Mesendoderm (in vitro differentiated cells): ENCODE measurements around the gene PRMT3.

Source experiments
- DNase-seq: peaks from one replicate; pipeline ENCODE4 v3.0.0; 2013
- H2AK5ac ChIP-seq: 2 replicates; pipeline ENCODE4 v1.6.1; 2013; ENCODE audit warnings: low read length, inconsistent platforms
- H2BK120ac ChIP-seq: 2 replicates; pipeline ENCODE4 v1.6.1; 2013; ENCODE audit warnings: low read depth, mild to moderate bottlenecking, low read length, moderate library complexity, mixed read lengths
- H2BK15ac ChIP-seq: replicated peaks from 2 replicates; pipeline ENCODE4 v1.6.1; 2013; ENCODE audit warnings: low read depth, mild to moderate bottlenecking, moderate library complexity
- H2BK5ac ChIP-seq: 2 replicates; pipeline ENCODE4 v1.6.1; 2013; ENCODE audit warnings: low read length, inconsistent platforms
- H3K18ac ChIP-seq: 2 replicates; pipeline ENCODE4 v1.6.1; 2013; ENCODE audit warnings: mild to moderate bottlenecking, low read length, mixed read lengths
- H3K23ac ChIP-seq: one replicate; pipeline ENCODE4 v1.6.1; 2013; ENCODE audit warnings: low read length
- H3K27ac ChIP-seq: 2 replicates; pipeline ENCODE4 v1.5.1; 2013; ENCODE audit warnings: low read depth, mild to moderate bottlenecking, inconsistent platforms, low read length, moderate library complexity
- H3K27me3 ChIP-seq: 2 replicates; pipeline ENCODE4 v1.6.1; 2013; ENCODE audit warnings: low read length, control low read depth, mild to moderate bottlenecking, inconsistent platforms; ENCODE audit not compliant: insufficient read depth, poor library complexity
- H3K36me3 ChIP-seq: 2 replicates; pipeline ENCODE4 v1.6.1; 2013; ENCODE audit warnings: low read length, inconsistent platforms; ENCODE audit not compliant: control insufficient read depth, insufficient read depth
- H3K4ac ChIP-seq: one replicate; pipeline ENCODE4 v1.6.1; 2013; ENCODE audit warnings: low read depth, mild to moderate bottlenecking, low read length, moderate library complexity
- H3K4me1 ChIP-seq: 2 replicates; pipeline ENCODE4 v1.6.1; 2013; ENCODE audit warnings: low read depth, low read length, inconsistent platforms; ENCODE audit not compliant: control insufficient read depth
- H3K4me2 ChIP-seq: 2 replicates; pipeline ENCODE4 v1.6.1; 2013; ENCODE audit warnings: low read length
- H3K4me3 ChIP-seq: 2 replicates; pipeline ENCODE4 v1.5.1; 2013; ENCODE audit warnings: mild to moderate bottlenecking, low read length
- H3K56ac ChIP-seq: one replicate; pipeline ENCODE4 v1.6.1; 2013; ENCODE audit warnings: low read length
- H3K79me1 ChIP-seq: 2 replicates; pipeline ENCODE4 v1.6.1; 2013; ENCODE audit warnings: low read length, inconsistent platforms
- H3K79me2 ChIP-seq: 2 replicates; pipeline ENCODE4 v1.6.1; 2013; ENCODE audit warnings: mild to moderate bottlenecking, low read length; ENCODE audit not compliant: control insufficient read depth, insufficient read depth
- H3K9ac ChIP-seq: 2 replicates; pipeline ENCODE4 v1.6.1; 2013; ENCODE audit warnings: low read length, inconsistent platforms
- H4K5ac ChIP-seq: one replicate; pipeline ENCODE4 v1.6.1; 2013; ENCODE audit warnings: low read length
- H4K8ac ChIP-seq: one replicate; pipeline ENCODE4 v1.6.1; 2013; ENCODE audit warnings: low read depth, mild to moderate bottlenecking, control low read depth, low read length, moderate library complexity
- WGBS: extraction: QIAGEN DNeasy Blood & Tissue Kit; methylation state at CpG from one replicate; pipeline ENCODE4 v1.1.7; 2013; ENCODE audit warnings: low lambda C conversion rate, missing lambda C conversion rate; ENCODE audit not compliant: insufficient coverage; ENCODE audit errors: extremely low coverage; 5-methylcytosine and 5-hydroxymethylcytosine counted together

The PRMT3 gene

DNA sequence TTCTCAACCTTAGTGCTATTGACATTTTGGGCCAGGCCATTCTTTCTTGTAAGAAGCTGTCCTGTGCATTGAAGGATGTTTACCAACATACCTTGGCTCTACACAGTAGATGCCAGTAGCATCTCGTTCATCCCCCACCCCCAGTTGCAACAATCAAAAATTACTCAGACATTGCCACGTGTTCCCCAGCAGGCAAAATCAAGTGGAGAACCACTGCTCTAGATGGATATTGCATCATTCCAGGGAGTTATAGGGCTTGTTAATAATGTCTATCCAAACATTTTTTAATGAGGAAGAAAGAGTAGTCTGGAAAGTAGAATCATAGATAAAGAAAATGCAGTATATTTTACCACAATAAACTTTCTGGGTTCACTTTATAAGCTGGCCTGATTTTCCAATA, 64.1 kb downstream of the PRMT3 start:
- H3K27ac ChIP-seq: no peak overlapping the region
- no peak overlapping the region for H3K4me2 ChIP-seq
- no peak overlapping the region for H2BK5ac ChIP-seq
- no peak overlapping the region for H3K9ac ChIP-seq
- H2AK5ac ChIP-seq: no peak overlapping the region
- no peak overlapping the region for H3K18ac ChIP-seq
- H4K8ac ChIP-seq: no peak overlapping the region
- H3K36me3 ChIP-seq: no peaks in the 10 kb centered on the region
- no peak overlapping the region for H3K4ac ChIP-seq
- H2BK120ac ChIP-seq: no peak overlapping the region
- no peaks in the 10 kb centered on the region for H3K4me1 ChIP-seq
- no peak overlapping the region for H3K56ac ChIP-seq
- no peaks in the 10 kb centered on the region for H3K27me3 ChIP-seq
- no peak for DNase-seq
- no peak overlapping the region for H4K5ac ChIP-seq
- no peak overlapping the region for H3K4me3 ChIP-seq
- H2BK15ac ChIP-seq: no peak overlapping the region
- no peaks in the 10 kb centered on the region for H3K79me2 ChIP-seq
- no CpG with 5 or more reads among the region's 2 CpGs for WGBS
- no peak overlapping the region for H3K23ac ChIP-seq
- no peaks in the 10 kb centered on the region for H3K79me1 ChIP-seq

DNA sequence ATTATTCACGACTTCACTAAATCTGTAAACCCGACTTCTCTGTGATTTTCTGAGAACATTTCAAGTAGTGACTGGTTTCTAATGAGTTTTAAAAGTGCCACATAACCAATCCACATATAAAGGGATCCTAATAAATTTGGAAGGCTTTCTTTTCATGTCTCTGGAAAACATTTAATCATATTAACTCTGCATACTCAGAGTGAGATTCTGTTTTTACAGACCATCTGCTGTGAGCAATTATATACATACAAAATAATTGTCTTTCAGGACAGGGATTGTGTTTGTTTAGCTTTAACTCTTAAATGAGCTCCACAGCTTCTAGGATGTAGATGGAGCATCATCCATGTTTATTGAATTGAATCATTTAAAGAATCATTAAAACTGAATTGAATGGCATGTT, 65.1 kb downstream of the PRMT3 start:
- Histone ChIP-seq H3K79me1 (no peaks in the 10 kb centered on the region), H3K4me3 (no peak overlapping the region), H3K18ac (no peak overlapping the region), H3K79me2 (no peaks in the 10 kb centered on the region), H4K8ac (no peak overlapping the region), H2BK120ac (no peak overlapping the region), H3K27me3 (no peaks in the 10 kb centered on the region), H3K4me2 (no peak overlapping the region), H3K56ac (no peak overlapping the region), H3K27ac (no peak overlapping the region), H3K36me3 (no peaks in the 10 kb centered on the region), H3K9ac (no peak overlapping the region), H3K23ac (no peak overlapping the region), H2BK15ac (no peak overlapping the region), H2AK5ac (no peak overlapping the region), H4K5ac (no peak overlapping the region), H3K4ac (no peak overlapping the region), H2BK5ac (no peak overlapping the region), H3K4me1 (no peaks in the 10 kb centered on the region)
- no peak for DNase-seq
- no CpG with 5 or more reads among the region's 2 CpGs for WGBS

DNA sequence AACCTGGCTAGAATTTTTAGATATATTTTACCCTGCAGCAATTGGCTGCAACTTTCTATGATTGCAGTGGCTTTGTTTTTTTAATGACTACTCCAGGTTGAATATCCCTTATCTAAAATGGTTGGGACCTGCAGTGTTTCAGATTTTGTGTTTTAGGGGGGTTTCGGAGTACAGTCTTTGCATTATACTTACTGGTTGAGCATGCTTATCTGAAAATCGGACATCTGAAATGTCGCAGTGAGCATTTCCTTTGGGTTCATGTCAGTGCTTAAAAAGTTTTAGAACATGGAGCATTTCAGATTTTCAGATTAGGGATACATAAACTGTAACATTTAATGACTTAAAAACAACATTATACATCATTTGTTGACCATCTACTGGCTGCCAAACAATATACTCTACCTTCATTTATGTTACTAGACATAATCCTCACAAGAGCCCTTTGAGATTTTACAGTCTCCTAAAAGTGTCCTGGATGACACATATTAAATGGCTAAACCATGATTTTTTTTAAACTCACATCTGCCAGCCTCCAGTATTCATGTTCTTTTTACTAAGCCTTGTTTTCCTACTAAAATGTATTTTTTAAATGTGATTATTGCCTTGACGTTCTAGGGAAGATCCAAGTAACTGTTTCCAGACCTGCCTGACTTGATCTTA, 66.3 kb downstream of the PRMT3 start:
- Histone ChIP-seq H3K27ac (no peak overlapping the region), H4K8ac (no peak overlapping the region), H3K23ac (no peak overlapping the region), H3K36me3 (no peaks in the 10 kb centered on the region), H2BK15ac (no peak overlapping the region), H3K79me1 (no peaks in the 10 kb centered on the region), H3K79me2 (no peaks in the 10 kb centered on the region), H2BK5ac (no peak overlapping the region), H3K27me3 (no peaks in the 10 kb centered on the region), H3K56ac (no peak overlapping the region), H3K9ac (no peak overlapping the region), H4K5ac (no peak overlapping the region), H3K4me1 (no peaks in the 10 kb centered on the region), H3K18ac (no peak overlapping the region), H3K4ac (no peak overlapping the region), H3K4me3 (no peak overlapping the region), H3K4me2 (no peak overlapping the region), H2AK5ac (no peak overlapping the region), H2BK120ac (no peak overlapping the region)
- DNase-seq: no peak
- WGBS: no CpG with 5 or more reads among the region's 4 CpGs

DNA sequence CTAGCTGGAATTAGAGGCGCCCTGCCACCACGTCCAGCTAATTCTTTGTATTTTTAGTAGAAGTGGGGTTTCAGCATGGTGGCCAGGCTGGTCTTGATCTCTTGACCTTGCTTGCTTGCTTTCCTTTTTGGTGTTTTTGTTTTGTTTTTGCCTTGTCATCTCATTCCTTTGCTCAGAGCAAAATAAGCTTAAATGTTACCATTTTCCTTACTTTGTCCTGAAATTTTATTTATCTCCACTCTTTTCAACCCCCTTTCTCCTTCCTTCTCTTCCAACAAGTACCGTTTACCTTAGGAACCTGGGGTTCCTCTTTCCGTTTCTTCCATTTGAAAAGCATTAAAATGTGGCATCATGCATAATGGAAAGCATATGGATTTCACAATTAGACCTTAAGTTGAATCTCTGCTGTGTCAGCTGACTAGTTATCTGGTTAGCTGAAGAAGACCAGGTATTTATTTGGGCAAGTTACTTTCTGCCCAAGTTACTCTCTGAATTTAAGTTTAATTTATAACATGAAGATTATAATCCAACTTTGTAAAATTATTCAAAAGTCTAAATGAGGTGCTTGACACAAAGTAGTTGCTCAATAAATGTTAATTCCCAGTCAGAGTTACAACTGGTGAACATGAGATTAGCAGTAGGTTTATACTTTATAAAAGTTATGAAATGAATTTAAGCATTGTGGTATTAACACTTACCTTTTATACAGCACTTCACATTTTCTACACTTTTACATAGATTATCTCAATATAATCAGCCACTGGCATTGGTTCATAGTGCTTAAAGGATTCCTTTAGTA, 69.7 kb downstream of the PRMT3 start:
- H3K4me3 ChIP-seq: no peak overlapping the region
- H3K4me1 ChIP-seq: no peaks in the 10 kb centered on the region
- no peak overlapping the region for H3K27ac ChIP-seq
- no peak overlapping the region for H3K4ac ChIP-seq
- H4K5ac ChIP-seq: no peak overlapping the region
- no peak overlapping the region for H2BK5ac ChIP-seq
- no peak for DNase-seq
- no peak overlapping the region for H2AK5ac ChIP-seq
- H2BK120ac ChIP-seq: no peak overlapping the region
- H3K56ac ChIP-seq: no peak overlapping the region
- no peaks in the 10 kb centered on the region for H3K79me2 ChIP-seq
- H4K8ac ChIP-seq: no peak overlapping the region
- no peak overlapping the region for H2BK15ac ChIP-seq
- no peak overlapping the region for H3K18ac ChIP-seq
- WGBS: no CpG with 5 or more reads among the region's 4 CpGs
- H3K23ac ChIP-seq: no peak overlapping the region
- no peaks in the 10 kb centered on the region for H3K36me3 ChIP-seq
- no peak overlapping the region for H3K9ac ChIP-seq
- H3K4me2 ChIP-seq: no peak overlapping the region
- no peaks in the 10 kb centered on the region for H3K27me3 ChIP-seq
- H3K79me1 ChIP-seq: no peaks in the 10 kb centered on the region

DNA sequence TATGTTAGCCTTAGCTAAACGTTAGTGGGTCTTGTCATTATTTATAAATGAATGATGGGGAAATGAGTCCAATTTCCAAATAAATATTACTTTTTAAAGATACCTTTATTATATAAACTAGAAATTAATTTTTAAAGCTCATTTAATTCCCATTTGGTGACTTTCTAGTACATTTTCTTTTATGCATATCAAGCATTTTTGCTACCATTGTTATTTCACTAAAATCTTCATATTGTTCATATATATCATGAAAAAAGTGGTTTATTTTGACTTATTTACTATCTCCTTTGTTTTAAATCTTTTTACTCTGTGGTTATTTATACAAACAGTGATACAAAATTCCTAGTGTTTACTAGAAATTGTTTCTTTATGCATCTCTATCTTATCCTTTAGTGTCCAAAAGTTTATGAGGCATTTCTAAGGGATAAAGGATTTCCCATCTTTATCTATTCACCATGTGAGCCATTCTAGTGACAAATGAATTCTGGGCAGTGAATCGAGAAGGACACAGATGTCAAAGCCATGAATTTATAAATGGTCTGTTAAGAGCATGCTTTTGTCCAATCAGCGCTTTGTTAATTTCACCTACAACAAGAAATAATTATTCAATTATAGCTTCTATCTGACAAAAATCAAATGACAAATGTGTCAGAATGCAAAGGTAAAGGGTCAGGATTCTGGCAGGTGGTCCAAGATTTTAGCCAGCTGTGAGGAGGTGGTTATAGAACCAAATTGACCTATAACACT, 70.6 kb downstream of the PRMT3 start:
- Histone ChIP-seq H4K5ac (no peak overlapping the region), H3K9ac (no peak overlapping the region), H3K4ac (no peak overlapping the region), H3K27me3 (no peaks in the 10 kb centered on the region), H2BK120ac (no peak overlapping the region), H3K79me2 (no peaks in the 10 kb centered on the region), H3K36me3 (no peaks in the 10 kb centered on the region), H3K23ac (no peak overlapping the region), H2AK5ac (no peak overlapping the region), H3K4me2 (no peak overlapping the region), H3K79me1 (no peaks in the 10 kb centered on the region), H3K27ac (no peak overlapping the region), H2BK5ac (no peak overlapping the region), H3K18ac (no peak overlapping the region), H2BK15ac (no peak overlapping the region), H3K56ac (no peak overlapping the region), H3K4me1 (no peaks in the 10 kb centered on the region), H3K4me3 (no peak overlapping the region), H4K8ac (no peak overlapping the region)
- no CpG with 5 or more reads among the region's 3 CpGs for WGBS
- DNase-seq: no peak
